LoVo (cell line): ENCODE measurements around the gene KHDRBS2.
A peak's percentile ranks its signal among the peaks of the same experiment; 100 is the strongest.
"Not testable (repeated sequence)": the region's sequence is repeated elsewhere in the genome, so short reads cannot be mapped to it uniquely, and the experiment has no call there.

Experiments
- DNase-seq: peaks from one replicate; pipeline ENCODE4 v3.0.0-alpha.2; 2016; ENCODE audit warnings: low spot score

KHDRBS2 gene

DNA sequence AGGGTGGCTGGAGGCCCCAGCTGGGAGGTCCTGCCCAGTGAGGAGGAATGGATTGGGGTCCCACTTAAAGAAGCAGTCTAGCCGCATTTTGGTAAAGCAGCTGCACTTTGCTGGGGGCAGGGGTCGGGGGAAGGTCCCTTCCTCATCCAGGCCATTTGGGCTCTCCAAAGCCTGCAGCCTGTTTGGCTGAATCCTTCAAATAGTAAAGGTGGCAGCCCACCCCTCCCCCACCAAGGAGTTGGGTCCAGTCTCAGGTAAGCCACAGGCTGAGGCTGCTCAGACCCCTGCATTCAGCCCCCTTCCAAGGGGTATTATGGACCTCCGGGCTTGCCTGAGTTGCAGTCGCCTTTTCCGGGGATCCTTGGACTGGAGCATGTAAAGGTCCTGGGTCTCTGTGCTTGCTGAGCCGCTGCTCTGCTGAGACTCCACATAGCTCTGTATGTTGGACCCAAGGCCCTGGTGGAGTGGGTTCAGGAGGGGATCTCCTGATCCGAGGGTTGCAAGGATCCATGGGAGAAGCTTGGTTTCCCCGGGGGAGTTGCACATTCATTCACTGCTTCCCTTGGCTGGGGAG lies 417.4 kb downstream of the KHDRBS2 start:
- DNase-seq = no peak

DNA sequence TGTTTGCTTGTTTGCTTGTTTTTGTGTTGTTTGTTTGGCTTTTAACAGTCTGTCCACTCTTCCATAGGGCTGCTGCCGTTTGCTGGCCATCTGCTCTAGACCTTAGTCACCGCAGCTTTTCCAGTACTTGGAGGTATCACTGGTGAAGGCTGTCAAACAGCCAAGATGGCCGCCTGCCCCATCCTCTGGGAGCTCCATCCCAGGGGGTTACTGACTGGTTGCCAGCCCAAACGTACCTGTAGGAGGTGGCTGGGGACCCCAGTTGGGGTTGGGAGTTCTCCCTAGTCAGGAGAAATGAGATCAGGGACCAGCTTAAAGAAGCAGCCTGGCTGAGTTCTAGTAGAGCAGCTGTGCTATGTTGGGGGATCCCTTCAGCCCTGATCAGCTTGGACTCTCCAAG lies 418.4 kb downstream of the KHDRBS2 start:
- DNase-seq = no peak

DNA sequence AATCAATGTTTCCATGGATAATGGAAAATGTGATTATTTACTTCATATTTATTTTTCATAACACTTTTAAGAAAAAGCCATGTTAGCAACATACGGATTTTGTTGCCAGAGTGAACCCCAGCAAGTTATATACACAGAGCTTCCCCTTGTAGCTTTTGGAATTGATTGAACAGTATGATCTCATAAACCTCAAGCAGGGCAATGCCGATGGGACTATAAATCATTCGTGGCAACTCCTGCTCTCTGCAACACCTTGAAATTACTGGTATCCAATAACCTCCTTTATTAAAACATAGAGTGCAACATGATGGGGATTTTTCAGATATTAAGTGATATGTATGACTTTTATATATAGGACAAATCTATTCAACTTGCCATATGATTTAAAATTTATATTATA lies 428.5 kb downstream of the KHDRBS2 start:
- DNase-seq = no peak

DNA sequence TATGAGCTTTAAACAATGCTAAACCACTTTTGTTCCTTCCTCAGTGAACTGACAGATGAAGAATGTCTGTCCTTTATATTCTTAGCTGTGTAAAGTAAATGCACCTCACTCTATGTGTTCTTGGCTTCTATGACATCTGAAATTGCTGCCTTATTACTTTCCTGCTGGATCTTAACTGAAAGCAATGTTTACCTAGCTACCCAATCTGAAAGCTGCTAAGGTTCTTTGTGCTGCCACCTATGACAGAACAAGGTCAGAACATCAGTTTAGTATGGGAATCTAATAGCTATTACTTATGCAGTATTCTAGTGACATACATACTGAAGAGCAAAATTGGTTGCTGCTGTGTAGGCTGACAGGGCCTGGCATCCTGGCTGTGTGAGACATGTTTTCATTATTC lies 444.1 kb downstream of the KHDRBS2 start:
- no peak for DNase-seq

DNA sequence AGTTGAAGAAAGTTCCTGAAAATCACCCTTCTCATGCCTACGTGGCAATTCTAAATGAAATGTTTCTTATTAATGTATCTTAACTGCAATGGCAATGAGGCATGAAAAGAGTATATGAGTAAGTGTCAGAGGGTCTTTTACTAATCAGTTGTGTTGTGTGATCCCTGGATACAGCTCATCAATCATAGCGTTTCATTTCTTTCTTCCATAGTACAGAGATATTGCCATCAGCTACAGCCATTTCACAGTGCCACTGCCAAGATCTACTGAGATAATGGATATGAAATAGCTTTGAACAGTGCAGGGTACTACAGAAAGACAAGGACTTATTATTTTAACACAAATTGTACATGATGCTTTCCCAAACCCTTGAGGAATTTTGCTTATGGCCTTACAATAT lies 450.8 kb downstream of the KHDRBS2 start:
- DNase-seq = no peak

DNA sequence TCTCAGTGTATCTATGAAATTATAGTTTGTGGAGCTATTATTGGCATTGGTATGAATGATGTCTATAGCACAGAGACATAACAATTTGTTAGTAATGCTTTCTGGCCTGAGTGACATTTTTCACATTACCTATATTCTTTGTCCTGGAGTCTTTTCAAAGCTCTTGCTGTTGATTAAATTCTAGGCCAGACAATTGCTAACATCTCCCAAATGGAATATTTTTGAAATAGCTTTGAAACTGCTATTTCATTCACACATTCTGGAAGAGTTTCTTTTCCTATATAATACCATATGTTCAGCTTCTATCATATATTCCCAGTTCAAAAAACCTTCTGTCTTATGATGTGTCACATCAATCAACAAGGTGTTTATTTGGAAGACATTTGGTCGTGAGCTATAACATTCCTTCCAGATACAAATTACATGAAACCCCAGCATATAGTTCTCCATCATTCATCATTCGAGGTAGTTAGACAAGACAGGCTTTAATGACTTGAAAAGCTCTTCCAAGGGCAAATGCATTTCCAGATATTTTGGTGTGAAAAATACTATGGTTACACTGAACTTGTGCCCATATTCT lies 452.8 kb downstream of the KHDRBS2 start:
- no peak for DNase-seq

DNA sequence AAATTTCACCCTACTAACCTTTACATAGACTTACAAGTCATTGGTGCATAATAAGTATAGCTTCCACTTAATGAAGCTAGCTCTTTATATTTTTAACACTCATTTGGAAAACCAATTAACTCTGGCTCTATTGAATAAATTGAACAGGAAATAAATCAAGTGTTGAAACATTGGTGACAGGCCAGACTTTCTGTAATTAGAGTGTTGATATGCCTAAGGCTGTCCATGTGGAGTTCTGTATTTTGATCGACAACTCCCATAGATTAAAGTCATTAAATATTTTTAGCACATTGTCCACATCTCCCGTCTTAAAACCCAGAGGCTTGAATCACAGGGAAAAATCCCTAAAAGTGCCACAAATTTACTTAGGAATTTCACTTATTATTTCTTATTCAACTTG lies 468.3 kb downstream of the KHDRBS2 start:
- DNase-seq = no peak

- no peak for DNase-seq
Observed at GRCh38 chr6:61810047-61810446, 476.0 kb downstream of the KHDRBS2 start.

- peak; percentile 25 for DNase-seq
Observed at GRCh38 chr6:61809004-61809595, 476.9 kb downstream of the KHDRBS2 start.

- no peak for DNase-seq
Observed at GRCh38 chr6:61787998-61788397, 498.0 kb downstream of the KHDRBS2 start.

DNA sequence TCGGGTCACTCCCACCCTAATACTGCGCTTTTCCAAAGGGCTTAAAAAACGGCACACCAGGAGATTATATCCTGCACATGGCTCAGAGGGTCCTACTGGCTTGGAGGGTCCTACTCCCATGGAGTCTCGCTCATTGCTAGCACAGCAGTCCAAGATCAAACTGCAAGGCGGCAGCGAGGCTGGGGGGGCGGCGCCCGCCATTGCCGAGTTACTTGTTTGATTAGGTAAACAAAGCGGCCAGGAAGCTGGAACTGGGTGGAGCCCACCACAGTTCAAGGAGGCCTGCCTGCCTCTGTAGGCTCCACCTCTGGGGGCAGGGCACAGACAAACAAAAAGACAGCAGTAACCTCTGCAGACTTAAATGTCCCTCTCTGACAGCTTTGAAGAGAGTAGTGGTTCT lies 516.6 kb downstream of the KHDRBS2 start:
- not testable (repeated sequence) for DNase-seq

- no peak for DNase-seq
Observed at GRCh38 chr6:61755739-61756138, 530.3 kb downstream of the KHDRBS2 start.

DNA sequence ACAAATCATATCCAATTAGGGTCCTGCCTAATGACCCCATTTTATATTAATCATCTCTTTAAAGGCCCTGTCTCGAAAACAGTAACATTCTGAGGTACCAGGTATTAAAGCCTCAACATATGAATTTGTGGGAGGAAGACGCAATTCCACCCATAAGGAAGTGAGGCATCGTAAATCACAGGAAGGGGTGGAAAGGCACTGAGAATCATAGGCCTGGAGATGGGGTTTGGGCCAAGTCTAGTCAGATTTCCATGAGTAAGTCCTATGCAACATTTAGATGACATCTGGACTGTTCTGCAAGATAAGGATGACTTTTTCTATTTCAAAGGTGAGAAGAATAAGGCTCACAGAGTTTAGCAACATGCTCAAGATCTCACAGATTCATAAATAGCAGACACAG lies 534.0 kb downstream of the KHDRBS2 start:
- no peak for DNase-seq

- DNase-seq = no peak
Observed at GRCh38 chr6:61745994-61746393, 540.0 kb downstream of the KHDRBS2 start.

DNA sequence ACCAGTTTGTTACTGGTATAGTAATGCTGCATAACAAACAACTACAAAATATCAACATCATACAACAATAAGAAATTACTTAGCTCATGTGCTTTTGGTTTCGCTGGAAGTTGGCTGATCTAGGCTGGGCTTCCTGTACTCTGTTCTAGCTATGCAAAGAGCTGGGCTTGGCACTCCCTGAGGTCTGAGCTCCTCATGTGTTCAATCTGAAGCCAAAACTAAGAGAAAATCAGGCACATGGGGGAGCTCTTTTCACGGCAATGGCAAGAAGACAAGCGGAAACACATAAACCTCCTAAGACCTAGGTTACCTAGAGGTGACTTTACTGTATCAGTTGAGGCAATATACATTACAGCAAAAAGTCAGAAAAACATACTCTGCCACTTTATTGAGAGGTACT lies 574.2 kb downstream of the KHDRBS2 start:
- DNase-seq = no peak

- no peak for DNase-seq
Observed at GRCh38 chr6:61688165-61688564, 597.9 kb downstream of the KHDRBS2 start.

DNA sequence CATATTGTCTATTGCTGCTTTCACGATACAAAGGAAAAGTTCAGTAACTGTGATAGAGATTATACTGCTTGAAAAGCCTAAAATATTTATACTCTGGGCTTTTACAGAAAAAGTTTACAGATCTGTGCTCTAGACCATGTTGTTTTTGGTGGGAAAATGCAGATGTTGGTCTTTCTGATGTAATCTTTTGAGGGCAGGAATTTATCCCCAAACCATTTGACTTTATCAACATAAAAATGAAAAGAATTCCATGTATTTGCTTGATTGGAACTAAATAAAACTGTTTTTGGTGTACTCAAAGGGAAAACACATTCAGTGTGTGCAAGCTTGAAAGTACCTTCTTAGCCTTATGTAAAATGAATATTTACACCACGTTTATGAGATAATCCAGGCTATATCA lies 603.5 kb downstream of the KHDRBS2 start:
- no peak for DNase-seq

- DNase-seq = no peak
Observed at GRCh38 chr6:61679625-61680024, 606.4 kb downstream of the KHDRBS2 start.

DNA sequence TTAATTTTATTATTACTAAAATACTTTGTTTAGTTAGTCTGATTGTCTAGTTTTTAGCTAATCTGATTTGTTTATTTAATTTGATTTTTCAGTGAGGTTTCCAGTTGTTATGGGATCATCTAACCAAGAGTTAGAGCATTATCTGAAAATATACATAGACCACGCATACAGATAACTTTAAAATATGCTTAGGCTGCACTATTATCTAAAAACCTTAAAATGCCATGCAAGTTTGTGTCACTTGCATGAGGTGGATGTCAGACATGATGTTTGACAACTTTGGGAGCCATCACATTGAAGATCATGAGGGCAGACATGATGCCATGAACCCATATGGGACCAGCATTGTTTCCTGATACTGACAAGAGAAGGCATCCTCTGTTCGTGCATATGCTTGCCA lies 610.3 kb downstream of the KHDRBS2 start:
- DNase-seq = no peak

DNA sequence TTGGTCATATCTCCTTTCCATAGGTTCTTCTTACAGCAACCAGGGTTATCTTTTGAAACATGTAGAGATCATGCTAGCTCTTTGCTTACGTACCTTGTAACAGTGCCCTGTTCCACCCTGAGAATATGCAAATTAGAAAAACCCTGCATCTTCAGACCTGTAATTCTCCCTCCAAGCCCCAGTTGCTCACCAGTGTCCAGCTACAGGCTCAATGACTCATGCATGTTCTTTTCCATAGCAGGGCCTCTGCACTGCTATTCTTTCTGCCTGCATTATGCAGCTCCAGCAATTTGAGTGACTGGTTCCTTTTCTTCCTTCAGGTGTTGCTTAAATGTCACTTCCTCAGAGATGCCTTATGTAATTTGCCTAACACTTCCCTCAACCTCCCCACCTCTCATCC lies 636.2 kb downstream of the KHDRBS2 start:
- no peak for DNase-seq

GRCh38 chr6:61640463-61640862 lies 645.6 kb downstream of the KHDRBS2 start:
- DNase-seq = no peak
